ENCODE results near the gene MSH3.

DNA sequence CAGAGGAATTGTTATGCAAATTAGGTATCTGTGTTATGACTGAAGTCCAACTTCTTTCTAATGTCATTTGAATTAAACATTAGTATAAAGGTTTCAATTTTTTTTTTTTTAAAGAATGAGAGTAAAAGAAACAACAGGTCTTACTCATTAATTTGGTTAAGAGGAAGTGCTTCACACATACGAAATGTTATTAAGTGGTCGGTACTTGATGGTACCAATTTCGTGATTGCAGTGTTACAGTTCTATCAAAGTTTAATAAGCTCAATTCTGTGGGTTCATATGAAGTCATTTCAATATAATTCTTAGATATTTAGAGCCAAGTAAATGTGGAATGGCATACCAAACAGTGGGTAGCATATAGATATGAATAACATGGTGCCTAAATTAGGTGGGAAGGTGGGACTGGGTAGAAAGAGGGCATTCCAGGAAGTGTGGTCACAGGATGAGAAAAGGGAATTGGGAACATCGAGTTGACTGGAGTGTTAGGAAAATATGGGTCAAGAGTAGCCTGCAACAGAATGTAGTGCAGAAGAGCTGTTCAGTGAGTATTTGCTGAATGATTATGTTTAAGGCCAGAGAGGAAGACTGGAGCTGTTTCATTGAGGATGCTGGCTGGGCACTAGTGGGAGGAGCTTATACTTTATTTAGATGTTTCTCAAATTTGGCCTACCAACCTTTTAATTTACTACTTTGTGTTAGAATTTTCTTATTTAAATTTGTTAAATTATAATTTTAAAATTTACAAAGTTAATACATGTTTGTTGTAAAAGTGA, 34.4 kb downstream of the MSH3 start:
- TF ChIP-seq, protein P1, sequence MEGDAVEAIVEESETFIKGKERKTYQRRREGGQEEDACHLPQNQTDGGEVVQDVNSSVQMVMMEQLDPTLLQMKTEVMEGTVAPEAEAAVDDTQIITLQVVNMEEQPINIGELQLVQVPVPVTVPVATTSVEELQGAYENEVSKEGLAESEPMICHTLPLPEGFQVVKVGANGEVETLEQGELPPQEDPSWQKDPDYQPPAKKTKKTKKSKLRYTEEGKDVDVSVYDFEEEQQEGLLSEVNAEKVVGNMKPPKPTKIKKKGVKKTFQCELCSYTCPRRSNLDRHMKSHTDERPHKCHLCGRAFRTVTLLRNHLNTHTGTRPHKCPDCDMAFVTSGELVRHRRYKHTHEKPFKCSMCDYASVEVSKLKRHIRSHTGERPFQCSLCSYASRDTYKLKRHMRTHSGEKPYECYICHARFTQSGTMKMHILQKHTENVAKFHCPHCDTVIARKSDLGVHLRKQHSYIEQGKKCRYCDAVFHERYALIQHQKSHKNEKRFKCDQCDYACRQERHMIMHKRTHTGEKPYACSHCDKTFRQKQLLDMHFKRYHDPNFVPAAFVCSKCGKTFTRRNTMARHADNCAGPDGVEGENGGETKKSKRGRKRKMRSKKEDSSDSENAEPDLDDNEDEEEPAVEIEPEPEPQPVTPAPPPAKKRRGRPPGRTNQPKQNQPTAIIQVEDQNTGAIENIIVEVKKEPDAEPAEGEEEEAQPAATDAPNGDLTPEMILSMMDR (IDR thresholded peaks at IDR 0.05; ENCODE audit: low read depth, low read length, poor library complexity, severe bottlenecking): no peak
- no peak for TF ChIP-seq EZH2phosphoT487 (IDR thresholded peaks at IDR 0.05; ENCODE audit: borderline replicate concordance, low read length)
